Kidney glomerular epithelial cell (primary cell): ENCODE measurements around the gene RPIA.

Experiments
- DNase-seq: peaks from one replicate; lab custom pipeline; 2025; lab: John Stamatoyannopoulos, UW

RPIA gene

GRCh38 chr2:88686320-88686719, 5.2 kb upstream of the RPIA start:
- no peak for DNase-seq

DNA sequence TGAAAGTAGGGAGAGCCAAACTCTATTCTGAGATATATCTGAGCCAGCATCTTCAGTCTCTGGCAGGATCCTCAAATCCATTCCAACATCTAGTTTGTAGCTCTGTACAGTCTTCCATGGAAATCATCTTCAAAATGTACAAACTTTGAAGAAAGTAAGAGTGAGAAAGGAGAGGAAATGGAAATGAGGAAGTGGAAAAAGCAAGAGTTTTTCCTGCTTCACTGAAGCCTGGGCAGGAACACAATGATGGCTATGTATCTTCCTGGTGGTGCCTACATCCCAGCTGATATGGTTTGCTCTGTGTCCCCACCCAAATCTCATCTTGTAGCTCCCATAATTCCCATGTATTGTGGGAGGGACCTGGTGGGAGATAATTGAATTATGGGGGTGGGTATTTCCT, 4.1 kb upstream of the RPIA start:
- no peak for DNase-seq

GRCh38 chr2:88690591-88691338, 708 bp upstream of the RPIA start:
- DNase-seq, result no peak

GRCh38 chr2:88692187-88692586, 714 bp downstream of the RPIA start:
- DNase-seq, result no peak

- no peak for DNase-seq
Measured at GRCh38 chr2:88693911-88694414, 2.5 kb downstream of the RPIA start.

GRCh38 chr2:88696611-88697010, 5.1 kb downstream of the RPIA start:
- no peak for DNase-seq

GRCh38 chr2:88697370-88698026, 6.0 kb downstream of the RPIA start:
- DNase-seq, result no peak

DNA sequence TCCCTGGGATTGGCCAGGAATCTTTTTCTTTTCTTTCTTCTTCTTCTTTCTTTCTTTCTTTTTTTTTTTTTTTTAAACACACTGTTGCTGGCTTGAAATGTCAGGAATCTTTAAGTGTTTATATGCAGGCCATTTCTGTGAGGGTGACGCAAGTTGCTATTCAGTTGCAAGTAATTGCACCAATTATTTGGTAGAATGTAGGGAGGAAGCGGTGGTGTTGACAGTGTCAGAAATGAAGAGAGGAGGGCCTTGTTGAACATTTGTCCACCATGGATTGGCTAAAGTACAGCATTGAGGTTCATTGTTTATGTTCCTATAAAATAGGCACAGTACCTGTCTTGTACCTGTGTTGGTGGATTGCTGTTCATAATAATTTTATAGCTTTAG, 6.5 kb downstream of the RPIA start:
- no peak for DNase-seq

DNA sequence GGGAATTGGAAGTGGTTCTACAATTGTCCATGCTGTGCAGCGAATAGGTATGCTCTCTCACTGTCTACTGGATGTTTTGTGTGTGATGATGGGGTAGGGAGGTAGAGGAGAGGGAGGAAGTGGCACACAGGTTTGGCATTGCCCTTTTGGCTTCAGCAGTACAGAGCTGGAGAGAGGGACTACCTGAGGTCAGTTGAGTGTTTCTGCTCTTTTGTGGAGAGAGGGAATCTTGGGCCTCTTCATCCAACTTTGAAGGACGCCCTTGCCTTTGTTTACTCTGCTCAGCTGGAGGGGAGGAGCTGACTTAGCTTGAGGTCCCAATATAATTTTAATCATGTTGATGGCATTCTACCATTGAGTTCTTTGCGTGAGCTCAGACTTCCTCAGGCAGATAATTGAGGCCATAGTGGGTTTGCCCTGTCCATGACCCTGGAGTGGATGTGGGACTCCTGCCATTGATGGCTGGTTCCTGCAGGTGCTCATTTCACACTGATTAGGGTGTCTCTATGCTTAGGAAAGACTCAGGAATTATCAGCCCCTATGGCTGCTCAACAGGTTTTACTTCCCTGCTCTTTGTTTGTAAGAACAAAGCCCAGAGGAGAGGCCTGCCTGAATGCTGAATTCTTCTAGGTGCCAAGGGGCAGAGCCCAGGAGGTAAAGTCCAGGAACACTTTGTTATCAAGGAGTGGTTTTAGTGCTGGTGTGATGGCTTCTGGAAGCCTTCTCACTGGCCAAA, 7.2 kb downstream of the RPIA start:
- no peak for DNase-seq

DNA sequence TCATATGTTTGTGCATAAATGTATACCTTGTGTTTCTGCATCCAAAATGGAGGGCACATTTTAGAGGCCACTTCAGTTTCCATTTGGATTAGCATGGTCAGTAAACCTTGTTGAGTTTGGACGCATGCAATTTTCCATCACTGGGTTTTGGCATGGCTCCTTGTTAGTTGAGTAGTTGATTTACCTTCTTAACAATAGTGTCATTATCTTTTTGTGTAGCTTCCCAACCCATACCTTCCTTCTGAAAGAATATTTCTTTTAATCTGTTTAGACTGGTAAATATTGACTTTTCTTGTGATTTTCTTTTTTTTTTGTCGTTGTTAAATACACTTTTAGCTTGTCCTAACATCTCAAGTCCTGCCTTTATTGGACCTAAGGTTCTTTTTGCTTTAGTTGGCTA, 15.5 kb downstream of the RPIA start:
- no peak for DNase-seq

- DNase-seq, result no peak
Measured at GRCh38 chr2:88709181-88709631, 17.7 kb downstream of the RPIA start.

GRCh38 chr2:88711289-88711688, 19.8 kb downstream of the RPIA start:
- no peak for DNase-seq

DNA sequence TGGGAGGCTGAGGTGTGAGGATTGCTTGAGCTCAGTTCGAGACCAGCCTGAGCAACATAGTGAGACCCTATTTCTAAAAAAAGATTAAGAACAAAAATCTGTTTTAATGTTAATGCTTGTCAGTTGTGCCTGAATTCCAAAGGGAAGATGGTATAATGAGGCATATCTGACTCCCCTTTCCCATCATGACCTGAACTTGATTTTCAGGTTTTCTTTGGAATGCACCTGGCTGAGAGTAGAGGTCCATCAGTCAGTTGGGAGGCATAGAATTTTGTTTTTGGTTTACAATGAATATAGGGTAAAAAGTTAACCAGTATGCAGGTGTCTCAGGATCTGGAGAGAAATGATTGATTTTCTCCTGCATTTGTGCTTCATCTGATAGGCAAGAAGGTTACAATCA, 20.4 kb downstream of the RPIA start:
- DNase-seq, result no peak

GRCh38 chr2:88713408-88713807, 21.9 kb downstream of the RPIA start:
- DNase-seq, result no peak

- no peak for DNase-seq
Measured at GRCh38 chr2:88714667-88715066, 23.2 kb downstream of the RPIA start.

- no peak for DNase-seq
Measured at GRCh38 chr2:88720399-88720798, 28.9 kb downstream of the RPIA start.

- DNase-seq, result no peak
Measured at GRCh38 chr2:88721268-88721667, 29.8 kb downstream of the RPIA start.

GRCh38 chr2:88724643-88725332, 33.3 kb downstream of the RPIA start:
- DNase-seq, result no peak

DNA sequence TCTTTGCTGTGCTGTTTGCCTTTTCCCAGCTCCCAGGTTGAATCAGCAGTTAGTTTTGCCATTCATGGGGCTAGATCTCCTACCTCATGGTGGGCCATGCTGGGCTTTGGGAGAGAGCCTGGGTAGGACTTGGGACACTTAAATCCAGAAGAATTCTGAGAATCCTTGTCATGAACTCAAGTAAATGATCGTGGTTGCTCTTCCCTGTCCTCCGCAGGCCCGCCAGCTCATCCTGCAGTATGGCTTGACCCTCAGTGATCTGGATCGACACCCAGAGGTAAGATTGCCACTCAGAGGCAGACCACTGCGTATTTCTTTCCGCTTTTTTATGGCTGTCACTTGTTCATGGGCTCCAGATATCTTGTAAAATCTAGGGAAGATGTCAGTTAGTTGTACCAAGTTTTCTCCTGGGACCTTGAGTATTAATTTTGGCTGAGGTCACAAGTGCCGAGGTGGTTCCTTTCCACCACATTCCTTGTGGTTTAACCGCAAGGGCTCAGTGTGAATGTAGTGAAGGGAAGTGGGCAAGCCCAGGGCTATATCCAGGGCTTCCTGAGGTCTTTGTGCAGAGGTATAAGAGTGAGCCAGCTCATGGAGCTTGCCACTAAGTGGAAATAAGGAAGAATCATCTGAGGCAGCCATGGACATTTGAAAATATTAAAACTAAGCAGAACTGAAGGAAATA, 37.7 kb downstream of the RPIA start:
- DNase-seq, result no peak

GRCh38 chr2:88733155-88733902, 41.9 kb downstream of the RPIA start:
- DNase-seq, result no peak

DNA sequence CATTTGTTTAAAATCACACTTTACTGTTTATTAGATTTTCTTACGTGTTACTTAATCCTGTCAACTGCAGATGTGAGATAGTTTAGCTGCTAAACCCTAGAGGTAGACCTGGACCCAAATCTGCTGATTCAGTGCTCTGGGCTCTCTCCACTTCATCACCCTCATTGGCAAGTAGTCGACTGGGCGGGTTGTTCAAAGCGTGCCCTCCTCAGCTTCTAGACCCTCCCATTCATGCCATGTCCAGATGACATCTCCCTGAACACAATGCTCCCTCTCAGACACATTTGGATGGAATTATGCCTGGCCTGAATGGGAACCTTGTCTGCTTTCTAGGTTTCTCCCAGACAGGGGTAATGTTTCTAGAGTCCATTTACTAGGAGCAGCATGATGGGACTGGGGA, 43.7 kb downstream of the RPIA start:
- no peak for DNase-seq
